Measurements from ENCODE around the gene TCF7L1.

The TCF7L1 gene

GRCh38 chr2:85104228-85104627 is 29.0 kb upstream of the TCF7L1 start:
- ATAC-seq = no peak
- TF ChIP-seq ZNF565 (CRISPR knock-in tag; conservative IDR thresholded peaks at IDR 0.05; ENCODE audit: low read depth) (no peak), TOX (CRISPR knock-in tag; IDR thresholded peaks at IDR 0.05; ENCODE audit: borderline replicate concordance) (no peak)

GRCh38 chr2:85106489-85107180 is 26.6 kb upstream of the TCF7L1 start:
- TF ChIP-seq ISL1 (CRISPR knock-in tag; IDR thresholded peaks at IDR 0.05) (peak; percentile 82), TOX (CRISPR knock-in tag; IDR thresholded peaks at IDR 0.05; ENCODE audit: borderline replicate concordance) (0 out of 2 replicates have a peak, but pooled peaks have one; percentile 33), ZNF70 (CRISPR knock-in tag; IDR thresholded peaks at IDR 0.05) (peak; percentile 98), SNAI2 (CRISPR knock-in tag; IDR thresholded peaks at IDR 0.05) (no peak), CSDC2 (CRISPR knock-in tag; IDR thresholded peaks at IDR 0.05) (0 out of 2 replicates have a peak, but pooled peaks have one; percentile 14), PATZ1 (CRISPR knock-in tag; IDR thresholded peaks at IDR 0.05; ENCODE audit: borderline replicate concordance) (no peak)
- ATAC-seq = peak; percentile 84

DNA sequence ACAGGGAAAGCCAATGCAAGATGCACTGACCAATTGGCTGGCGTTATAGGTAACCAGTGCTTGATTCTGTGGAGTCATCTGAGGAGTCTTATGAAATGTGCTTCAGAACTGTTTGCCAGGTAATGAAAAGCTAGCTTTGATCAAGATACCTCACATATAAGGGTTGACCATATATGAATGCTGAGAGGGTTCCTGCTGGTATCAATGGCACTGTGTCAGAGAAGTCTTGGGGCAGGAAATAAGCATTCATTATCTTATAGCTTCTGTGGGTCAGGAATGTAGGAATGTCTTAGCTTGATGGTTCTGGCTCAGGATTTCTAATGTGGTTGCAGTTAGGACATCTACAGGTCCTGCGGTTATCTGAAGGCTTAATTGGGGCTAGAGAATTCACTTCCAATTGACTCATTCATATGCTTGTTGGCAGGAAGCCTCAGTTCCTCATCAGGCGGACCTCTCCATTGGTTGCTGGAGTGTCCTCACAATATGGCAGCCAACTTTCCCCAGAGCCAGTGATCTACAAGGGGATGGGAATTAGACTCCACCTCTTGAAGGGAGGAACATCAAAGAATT is 22.1 kb upstream of the TCF7L1 start:
- TF ChIP-seq, protein P1, sequence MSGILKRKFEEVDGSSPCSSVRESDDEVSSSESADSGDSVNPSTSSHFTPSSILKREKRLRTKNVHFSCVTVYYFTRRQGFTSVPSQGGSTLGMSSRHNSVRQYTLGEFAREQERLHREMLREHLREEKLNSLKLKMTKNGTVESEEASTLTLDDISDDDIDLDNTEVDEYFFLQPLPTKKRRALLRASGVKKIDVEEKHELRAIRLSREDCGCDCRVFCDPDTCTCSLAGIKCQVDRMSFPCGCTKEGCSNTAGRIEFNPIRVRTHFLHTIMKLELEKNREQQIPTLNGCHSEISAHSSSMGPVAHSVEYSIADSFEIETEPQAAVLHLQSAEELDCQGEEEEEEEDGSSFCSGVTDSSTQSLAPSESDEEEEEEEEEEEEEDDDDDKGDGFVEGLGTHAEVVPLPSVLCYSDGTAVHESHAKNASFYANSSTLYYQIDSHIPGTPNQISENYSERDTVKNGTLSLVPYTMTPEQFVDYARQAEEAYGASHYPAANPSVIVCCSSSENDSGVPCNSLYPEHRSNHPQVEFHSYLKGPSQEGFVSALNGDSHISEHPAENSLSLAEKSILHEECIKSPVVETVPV (CRISPR knock-in tag; IDR thresholded peaks at IDR 0.05) = no peak
- TF ChIP-seq ISL1 (CRISPR knock-in tag; IDR thresholded peaks at IDR 0.05) (no peak), TCF4 (CRISPR knock-in tag; IDR thresholded peaks at IDR 0.05; ENCODE audit: borderline replicate concordance) (no peak), ZFP3 (CRISPR knock-in tag; IDR thresholded peaks at IDR 0.05) (no peak), ZFP30 (CRISPR knock-in tag; IDR thresholded peaks at IDR 0.05) (no peak), ZNF565 (CRISPR knock-in tag; conservative IDR thresholded peaks at IDR 0.05; ENCODE audit: low read depth) (no peak), OSR1 (CRISPR knock-in tag; IDR thresholded peaks at IDR 0.05) (no peak), TOX (CRISPR knock-in tag; IDR thresholded peaks at IDR 0.05; ENCODE audit: borderline replicate concordance) (no peak), CSDC2 (CRISPR knock-in tag; IDR thresholded peaks at IDR 0.05) (no peak), GLIS3 (CRISPR knock-in tag; IDR thresholded peaks at IDR 0.05) (no peak), ZNF8 (CRISPR knock-in tag; IDR thresholded peaks at IDR 0.05) (no peak), ZC3H10 (CRISPR knock-in tag; IDR thresholded peaks at IDR 0.05) (no peak), POU6F1 (CRISPR knock-in tag; IDR thresholded peaks at IDR 0.05; ENCODE audit: borderline replicate concordance, low read depth) (no peak), CREB5 (CRISPR knock-in tag; IDR thresholded peaks at IDR 0.05; ENCODE audit: low read depth) (no peak), PATZ1 (CRISPR knock-in tag; IDR thresholded peaks at IDR 0.05; ENCODE audit: borderline replicate concordance) (no peak)
- TF ChIP-seq, protein P2, sequence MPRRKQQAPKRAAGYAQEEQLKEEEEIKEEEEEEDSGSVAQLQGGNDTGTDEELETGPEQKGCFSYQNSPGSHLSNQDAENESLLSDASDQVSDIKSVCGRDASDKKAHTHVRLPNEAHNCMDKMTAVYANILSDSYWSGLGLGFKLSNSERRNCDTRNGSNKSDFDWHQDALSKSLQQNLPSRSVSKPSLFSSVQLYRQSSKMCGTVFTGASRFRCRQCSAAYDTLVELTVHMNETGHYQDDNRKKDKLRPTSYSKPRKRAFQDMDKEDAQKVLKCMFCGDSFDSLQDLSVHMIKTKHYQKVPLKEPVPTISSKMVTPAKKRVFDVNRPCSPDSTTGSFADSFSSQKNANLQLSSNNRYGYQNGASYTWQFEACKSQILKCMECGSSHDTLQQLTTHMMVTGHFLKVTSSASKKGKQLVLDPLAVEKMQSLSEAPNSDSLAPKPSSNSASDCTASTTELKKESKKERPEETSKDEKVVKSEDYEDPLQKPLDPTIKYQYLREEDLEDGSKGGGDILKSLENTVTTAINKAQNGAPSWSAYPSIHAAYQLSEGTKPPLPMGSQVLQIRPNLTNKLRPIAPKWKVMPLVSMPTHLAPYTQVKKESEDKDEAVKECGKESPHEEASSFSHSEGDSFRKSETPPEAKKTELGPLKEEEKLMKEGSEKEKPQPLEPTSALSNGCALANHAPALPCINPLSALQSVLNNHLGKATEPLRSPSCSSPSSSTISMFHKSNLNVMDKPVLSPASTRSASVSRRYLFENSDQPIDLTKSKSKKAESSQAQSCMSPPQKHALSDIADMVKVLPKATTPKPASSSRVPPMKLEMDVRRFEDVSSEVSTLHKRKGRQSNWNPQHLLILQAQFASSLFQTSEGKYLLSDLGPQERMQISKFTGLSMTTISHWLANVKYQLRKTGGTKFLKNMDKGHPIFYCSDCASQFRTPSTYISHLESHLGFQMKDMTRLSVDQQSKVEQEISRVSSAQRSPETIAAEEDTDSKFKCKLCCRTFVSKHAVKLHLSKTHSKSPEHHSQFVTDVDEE (CRISPR knock-in tag; IDR thresholded peaks at IDR 0.05) = no peak

More for the DNA sequence above, 22.1 kb upstream of the TCF7L1 start:
- ATAC-seq = no peak

Measured in SK-N-SH treated with all-trans-retinoic acid at 6 μM for 48 hours (cell line).